Measurements from ENCODE around the gene NCCRP1.

DNA sequence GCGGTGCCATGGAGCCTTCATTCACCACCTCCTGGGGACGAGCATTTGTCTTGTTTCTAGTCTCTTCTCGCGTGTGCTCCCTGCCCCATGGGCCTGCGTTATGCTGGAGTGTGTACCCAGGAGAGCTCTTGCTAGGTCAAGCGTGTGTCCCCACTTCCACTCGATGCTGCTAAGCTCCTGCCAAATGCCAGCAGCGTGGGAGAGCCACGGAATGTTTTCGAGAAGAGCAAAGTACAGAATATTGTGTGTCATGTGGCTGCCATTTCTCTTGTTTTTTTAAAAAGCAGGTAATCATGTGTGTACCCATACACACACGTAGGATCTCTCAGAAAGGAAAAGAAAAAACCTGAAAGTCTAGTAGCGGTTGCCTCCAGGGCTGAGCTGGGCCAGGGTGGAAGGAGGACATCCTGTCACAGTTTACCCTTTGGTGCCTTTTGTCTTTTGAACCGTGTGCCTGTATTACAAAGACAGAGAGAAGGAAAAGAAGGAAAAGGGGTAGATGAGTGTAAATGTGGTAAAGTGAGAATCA, 42.6 kb upstream of the NCCRP1 start:
- TF ChIP-seq, protein P1, sequence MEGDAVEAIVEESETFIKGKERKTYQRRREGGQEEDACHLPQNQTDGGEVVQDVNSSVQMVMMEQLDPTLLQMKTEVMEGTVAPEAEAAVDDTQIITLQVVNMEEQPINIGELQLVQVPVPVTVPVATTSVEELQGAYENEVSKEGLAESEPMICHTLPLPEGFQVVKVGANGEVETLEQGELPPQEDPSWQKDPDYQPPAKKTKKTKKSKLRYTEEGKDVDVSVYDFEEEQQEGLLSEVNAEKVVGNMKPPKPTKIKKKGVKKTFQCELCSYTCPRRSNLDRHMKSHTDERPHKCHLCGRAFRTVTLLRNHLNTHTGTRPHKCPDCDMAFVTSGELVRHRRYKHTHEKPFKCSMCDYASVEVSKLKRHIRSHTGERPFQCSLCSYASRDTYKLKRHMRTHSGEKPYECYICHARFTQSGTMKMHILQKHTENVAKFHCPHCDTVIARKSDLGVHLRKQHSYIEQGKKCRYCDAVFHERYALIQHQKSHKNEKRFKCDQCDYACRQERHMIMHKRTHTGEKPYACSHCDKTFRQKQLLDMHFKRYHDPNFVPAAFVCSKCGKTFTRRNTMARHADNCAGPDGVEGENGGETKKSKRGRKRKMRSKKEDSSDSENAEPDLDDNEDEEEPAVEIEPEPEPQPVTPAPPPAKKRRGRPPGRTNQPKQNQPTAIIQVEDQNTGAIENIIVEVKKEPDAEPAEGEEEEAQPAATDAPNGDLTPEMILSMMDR (IDR thresholded peaks at IDR 0.05) = no peak
- no peak for TF ChIP-seq POLR2A (IDR thresholded peaks at IDR 0.05)
